Kidney tubule cell (primary cell): ENCODE measurements around the gene PARN.
"Not testable (repeated sequence)": the region's sequence is repeated elsewhere in the genome, so short reads cannot be mapped to it uniquely, and the experiment has no call there.

Experiments used
- DNase-seq: peaks from one replicate; pipeline ENCODE4 v3.0.0-alpha.2; 2018; ENCODE audit warnings: low spot score

The PARN gene

DNA sequence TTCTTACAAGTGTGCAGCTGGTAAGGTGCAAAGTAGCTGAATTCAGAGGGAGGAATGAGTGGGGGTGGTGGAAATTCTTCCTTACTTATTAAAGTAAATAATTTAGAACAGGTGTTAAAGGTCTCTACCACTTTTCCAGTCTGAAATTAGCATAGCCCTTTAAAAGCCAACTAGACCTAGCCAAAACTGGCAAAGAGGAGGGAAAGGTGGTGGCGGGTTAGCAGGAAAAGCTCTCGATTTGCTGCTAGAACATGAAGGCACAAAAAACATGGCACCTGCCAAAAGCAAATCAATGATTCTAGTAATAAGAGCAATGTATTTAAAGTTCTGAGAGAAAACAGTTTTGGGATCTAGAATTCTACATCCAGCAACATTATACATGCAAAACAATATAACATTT, 157.7 kb downstream of the PARN start:
- DNase-seq: no peak

DNA sequence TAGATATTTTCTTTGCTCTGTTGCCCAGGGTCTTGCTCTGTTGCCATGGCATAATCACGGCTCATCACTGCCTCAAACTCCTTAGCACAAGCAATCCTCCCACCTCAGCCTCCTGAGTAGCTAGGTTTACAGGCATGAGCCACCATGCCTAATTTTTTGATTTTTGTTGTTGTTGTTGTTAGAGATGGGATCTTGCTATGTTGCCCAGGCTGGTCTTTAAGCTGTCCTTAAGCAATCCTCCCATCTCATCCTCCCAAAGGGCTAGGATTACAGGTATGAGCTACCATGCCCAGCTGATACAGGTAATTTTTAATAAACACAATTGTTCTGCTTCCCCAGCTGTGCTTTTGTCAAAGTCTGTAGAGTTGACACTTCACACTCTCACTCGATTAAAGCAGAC, 159.3 kb downstream of the PARN start:
- DNase-seq: no peak

DNA sequence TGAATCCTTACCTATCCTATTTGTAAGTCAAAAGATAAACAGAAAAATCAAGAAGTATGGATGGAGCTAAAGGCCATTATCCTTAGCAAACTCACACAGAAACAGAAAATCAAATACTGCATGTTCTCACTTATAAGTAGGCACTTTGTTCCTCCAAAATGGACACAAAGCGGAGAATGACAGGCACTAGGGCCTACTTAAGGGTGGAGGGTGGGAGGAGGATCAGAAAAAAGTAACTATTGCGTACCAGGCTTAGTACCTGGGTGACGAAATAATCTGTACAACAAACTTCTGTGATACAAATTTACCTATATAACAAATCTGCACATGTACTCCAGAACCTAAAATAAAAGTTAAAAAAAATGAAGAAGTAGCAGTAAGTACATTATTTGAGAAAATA, 164.3 kb downstream of the PARN start:
- no peak for DNase-seq

DNA sequence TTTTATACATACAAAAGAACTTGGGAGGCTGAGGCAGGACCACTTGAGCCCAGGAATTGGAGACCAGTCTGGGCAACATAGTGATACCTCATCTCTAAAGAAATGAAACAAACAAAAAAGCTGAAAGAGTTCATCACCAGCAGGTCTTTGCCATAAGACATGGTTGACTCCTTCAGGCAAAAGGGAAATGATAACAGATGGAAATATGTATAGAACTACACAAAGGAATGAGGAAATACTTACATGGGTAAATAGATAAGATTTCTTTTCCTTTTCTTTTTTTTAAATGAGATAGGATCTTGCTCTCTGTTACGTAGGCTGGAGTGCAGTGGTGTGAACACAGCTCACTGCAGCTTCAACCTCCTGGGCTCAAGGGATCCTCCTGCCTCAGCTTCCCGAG, 165.3 kb downstream of the PARN start:
- no peak for DNase-seq

DNA sequence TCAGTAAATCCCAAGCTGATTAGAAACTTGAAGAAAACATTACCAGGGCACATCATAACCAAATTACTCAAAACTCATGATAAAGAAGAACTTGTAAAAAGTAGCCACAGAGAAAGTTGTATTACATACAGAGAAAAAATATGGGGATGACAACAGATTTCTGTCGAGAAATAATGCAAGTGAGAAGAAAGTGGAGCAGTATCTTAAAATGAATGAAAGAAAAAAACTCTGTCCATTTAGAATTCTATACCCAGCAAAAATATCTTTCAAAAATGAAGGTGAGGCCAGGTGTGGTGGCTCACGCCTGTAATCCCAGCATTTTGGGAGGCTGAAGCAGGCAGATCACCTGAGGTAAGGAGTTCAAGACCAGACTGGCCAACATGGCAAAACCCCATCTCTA, 165.9 kb downstream of the PARN start:
- no peak for DNase-seq

DNA sequence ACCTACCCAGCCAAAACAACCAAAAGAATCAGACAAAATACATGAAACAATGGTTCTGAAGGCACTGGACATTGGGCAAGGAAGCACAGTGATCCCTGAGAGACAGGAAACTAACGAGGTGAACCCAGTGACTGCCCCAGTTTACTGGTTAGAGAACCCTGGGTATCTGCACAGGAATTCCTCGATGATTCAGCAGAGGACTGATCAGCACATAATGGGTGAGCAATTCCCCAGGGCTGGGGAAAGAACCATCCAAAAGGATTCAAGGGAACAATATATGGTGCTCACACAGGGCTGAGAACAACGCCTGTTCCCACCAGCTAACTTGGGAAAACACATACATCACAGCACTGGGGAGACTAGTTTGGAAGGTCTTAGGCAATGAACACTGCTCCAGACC, 167.2 kb downstream of the PARN start:
- DNase-seq: peak; percentile 76

DNA sequence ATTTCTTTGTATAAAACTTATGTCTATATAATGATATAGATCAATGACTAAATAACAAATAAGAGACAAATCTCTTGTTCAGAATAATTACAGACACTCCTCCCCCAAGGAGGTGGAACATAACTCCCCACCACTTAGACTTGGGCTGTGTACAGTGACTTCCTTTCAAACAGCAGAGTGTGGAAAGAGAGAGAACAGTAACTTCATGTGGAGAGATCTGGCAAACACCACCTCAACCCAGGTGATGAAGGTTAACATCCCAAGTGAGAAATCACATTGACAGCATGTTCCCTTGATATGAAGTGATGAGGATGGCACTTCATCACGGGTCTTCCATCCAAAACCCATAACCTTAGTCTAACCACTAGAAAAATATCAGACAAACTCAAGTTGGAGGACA, 169.3 kb downstream of the PARN start:
- no peak for DNase-seq

DNA sequence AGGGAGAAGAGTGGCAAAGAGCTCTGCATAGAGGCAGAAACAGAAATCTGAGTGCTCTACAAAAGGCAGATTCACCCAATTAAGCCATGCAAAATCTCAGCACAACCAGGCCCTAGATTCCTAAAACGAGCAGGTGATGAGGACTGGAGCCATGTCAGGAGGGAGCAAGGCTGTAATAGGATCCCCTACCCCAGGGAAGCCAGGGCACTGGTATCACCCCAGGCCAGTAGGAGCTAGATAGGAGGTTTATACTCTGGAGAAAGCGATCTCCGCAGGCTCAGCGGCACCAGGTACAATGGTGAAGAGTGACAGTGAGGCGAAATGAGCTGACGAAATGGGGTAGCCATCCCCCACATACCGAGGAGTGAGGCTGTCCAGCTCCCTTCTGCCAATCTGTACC, 171.5 kb downstream of the PARN start:
- DNase-seq: no peak

DNA sequence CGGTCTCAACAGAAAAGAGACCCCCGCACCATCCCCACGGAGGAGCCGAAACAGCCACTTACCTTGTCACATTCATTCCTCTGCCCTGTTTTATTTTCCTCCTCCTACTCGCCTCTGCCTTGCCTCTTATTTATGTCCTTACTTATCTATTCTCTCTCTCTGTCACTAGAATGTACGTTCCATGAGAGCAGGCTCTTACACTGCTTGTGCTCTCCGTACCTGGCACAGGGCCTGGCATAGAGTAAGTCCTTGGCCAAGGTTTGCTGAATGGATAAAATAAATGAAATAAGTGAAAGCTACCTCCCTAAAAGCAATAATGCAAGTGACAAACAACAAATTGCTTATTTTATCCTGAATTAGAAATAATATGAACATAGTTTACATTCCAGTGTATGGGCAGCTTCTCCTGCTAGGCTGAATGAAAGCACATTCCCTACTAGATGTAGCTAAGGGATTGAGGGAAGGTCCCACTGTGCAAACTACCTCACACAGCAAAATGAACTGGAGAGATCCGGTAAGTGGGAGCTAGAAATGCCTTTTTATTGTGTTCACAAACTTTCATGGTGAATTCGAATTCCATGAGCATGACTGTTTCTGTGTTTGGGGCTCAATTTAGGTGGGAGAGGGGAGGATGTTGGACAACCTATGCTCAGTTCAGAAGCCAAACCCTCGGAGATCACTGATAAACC, 173.1 kb downstream of the PARN start:
- no peak for DNase-seq

DNA sequence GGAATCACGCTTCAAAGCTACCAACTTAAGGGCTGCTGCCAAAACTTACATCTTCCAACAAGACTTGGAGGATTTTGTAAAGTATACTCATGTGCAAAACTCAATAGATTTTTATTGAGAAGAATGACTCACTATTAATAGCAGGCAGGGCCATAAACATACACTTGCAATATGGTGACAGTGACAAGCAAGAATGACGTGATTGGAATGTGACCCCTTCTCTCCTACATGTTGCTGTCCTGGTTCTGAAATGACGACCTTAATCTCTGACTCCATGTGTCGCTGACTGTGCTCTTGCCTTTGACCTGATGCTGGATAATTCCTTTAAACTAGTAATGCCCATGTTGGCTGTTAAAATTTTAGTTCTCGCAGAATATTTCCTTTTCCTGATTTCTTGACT, 174.5 kb downstream of the PARN start:
- DNase-seq: peak; percentile 33

DNA sequence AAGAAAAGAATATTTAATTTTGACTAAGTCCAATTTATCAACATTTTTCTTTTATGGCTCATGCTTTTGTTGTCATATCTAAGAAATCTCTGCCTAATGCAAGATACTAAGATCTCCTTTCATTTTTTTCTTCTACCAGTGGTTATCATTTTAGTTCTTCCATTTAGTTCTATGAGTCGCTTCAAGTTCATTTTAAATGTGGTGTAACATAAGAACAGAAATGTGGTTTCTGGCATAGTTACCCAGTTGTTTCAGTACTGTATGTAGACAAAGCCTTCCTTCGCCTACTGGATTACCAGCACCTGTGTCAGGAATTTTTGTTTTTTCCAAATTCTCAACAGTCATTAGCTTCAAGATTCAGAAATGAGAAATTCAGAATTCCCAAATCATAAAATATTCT, 175.7 kb downstream of the PARN start:
- DNase-seq: no peak

DNA sequence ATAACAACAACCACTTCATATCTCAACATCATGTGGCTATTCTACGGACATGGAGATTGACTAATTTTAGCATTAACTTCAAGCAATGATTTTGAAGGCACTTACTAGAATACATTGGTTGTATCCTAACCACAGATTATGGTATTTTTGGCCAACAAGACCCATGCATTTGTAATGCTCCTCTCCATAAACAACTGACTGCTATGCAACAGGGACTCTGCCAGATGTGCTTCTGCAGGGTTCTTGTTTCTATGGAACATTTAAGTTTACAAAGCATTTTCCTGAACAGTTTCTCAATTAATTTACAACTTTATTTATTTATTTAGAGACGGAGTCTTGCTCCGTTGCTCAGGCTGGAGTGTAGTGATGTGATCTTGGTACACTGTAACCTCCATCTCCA, 178.0 kb downstream of the PARN start:
- DNase-seq: no peak

DNA sequence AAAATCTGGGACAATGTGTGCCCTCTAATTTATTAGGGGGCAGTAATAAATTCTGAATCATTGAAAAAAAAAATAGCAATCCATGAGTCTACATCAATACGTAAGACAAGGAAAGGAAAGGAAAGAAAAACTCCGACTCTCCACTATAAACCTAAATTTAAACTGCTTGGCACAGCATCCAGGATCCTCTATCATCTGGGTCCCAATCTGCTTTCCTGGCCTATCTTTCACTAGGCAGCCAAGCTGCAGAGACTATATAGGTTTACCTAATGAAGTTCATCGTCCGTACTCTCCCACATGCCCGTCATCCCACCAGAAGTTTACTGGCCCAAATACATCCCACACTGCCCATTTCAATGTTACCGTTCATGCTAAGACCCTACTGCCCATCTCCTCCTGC, 179.2 kb downstream of the PARN start:
- DNase-seq: no peak

DNA sequence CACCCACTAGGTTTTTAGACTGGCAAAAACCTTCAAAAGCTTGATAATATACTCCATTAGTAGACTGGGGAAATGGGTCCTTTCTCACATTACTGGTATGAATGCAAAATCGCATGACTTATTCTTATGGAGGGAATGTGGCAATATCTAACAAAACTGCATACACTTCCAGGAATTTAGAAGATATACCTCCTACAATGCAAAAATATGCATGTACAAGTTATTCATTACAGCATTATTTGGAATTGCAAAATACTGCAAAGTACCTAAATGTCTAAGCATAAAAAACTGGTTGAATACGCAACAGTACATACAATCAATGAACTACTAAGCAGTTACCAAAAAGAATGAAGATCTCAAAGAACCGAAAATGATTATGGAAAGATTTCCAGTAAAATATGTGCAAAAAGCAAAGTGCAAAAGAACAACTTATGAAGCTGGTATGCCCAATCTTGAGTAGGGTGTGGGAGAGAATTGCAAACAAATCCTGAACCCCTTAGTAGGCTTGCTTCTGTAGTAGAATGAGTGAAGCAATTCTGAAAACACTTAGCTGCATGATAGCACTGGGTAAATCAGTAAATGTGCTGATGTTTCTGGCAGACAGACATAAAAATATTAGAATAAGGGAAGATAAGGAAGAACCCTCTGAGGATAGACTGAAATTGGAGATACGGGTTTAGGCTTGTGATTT, 180.1 kb downstream of the PARN start:
- peak; percentile 5 for DNase-seq

DNA sequence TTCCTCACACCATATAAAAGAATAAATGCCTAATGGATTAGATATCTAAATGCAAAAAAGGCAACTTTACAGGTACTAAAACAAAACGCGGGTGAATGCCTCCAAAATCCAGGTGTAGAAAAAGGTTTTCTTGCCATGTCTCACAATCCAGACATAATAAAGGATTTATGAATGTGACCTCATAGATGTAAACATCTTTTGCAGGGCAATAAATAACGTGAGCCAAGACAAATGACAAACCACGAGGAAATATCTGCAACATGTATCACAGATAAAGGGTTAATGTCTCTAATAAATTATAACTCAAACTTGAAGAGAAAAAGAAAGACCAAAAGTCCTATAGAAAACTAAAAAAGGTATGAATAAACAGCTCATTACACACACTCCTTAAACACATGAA, 180.7 kb downstream of the PARN start:
- no peak for DNase-seq

DNA sequence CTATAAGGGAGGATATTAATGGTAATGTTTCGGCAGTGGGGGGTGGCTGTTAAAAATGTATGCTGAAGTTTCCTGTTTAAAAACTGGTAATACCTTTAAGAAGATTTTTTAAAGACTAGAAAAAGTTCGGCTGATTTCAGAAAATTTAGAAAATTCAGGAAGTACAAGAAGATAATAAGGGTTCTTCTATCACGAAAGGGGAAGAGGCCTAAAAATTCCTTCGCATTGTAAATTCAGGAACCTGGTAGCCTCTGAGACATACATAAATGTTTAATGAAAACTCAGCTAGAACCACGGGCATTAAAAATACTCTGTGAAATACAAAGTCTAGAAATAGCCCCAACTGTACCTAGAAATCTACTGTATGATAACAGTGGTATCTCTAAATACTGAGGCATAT, 181.2 kb downstream of the PARN start:
- DNase-seq: no peak

DNA sequence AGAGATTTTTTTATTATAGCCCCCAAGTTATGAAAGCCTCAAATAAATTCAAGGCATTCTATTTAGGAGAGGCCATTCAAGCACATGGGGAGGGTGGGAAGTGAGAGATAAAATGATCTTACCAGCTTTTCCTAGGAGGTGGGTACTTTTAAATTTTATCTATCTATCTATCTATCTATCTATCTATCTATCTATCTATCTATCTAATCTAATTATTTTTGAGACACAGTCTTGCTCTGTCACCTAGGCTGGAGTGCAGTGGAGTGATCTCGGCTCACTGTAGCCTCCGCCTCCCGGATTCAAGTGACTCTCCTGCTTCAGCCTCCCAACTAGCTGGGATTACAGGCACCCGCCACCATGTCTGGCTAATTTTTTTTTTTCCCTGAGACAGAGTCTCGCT, 182.3 kb downstream of the PARN start:
- DNase-seq: no peak

DNA sequence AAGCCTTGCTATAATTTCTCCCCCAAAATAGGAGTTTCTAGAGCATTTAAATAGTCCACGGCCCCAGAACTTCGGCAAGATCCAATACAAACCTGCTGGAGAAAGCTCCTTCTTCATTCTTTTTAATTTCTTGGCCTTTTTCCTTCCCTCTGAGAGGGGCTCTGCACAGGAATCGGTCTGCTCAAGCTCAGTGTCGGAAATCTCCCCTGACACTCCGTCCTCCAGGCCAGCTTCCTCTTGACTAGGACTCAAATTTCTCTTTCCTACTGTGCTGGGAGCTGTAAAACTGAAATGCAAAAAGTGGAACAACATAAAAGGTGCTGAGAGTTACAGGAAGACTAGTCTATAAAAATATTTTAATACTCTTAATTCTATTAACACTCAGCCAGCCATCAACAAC, 183.3 kb downstream of the PARN start:
- no peak for DNase-seq

DNA sequence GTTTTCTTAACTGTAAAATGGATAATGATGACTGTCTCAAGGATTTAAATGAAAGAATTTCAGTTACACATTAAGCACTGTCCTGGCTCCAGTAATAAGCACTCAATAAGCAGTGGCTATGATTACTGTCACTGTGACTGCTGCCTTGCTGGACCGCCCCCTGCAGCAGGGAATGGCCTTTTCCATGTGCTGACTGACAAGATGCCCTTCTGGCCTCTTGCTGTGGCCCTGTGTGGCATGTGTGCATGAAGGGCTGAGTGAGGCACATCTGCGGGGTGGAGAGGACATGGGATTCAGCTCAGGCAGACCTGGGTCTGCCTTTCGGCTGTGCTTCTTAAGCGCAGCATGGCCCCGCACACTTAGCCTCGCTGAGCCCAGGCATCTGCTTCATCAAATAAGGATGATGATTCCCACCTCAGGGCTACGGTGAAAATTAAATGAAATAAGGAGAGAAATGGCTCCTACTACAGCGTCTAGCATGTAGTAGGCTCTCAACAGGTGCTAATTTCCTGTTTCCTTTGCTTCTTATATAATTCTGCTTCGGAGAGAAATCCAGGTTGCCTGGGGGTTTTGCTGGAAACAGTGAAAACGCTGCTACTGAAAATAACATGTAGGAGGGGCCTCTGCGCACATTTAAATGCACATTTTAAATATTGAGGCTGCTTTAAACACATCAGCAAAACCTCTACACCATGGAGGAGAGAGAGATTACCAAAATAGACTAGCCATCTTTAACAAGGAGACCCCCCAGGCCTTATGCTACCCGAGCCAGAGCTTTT, 183.9 kb downstream of the PARN start:
- no peak for DNase-seq

DNA sequence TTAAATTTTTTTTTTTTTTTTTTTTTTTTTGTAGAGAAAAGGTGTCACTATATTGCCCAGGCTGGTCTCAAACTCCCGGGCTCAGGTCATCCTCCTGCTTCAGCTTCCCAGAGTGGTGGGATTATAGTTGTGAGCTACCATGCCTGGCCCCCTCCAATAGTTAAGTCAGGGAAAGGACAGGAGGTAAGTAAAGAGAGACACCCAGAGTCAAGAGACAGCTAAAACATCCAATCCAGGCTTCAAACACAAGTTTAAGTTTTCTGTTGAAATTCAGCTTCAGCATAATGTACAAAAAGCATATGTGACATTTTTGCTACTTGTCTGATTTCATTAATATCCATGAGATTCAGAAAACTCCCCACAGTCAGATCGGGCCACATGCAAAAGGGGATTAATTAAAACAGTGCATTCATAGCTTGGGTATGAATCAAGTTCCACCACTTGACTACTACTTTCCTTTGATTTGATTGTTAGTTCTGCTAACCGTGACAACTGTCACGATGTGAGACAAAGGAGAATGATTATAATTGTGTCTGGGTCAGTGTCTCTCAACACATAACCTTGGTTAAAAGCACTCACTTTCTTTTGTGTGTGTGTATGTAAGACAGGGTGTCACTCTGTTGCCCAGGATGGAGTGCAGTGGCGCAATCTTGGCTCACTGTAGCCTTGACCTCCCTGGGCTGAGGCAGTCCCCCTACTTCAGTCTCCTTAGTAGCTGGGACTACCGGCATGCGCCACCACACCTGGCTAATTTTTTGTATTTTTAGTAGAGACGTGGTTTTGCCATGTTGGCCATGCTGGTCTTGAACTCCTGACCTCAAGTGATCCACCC, 184.9 kb downstream of the PARN start:
- DNase-seq: no peak

DNA sequence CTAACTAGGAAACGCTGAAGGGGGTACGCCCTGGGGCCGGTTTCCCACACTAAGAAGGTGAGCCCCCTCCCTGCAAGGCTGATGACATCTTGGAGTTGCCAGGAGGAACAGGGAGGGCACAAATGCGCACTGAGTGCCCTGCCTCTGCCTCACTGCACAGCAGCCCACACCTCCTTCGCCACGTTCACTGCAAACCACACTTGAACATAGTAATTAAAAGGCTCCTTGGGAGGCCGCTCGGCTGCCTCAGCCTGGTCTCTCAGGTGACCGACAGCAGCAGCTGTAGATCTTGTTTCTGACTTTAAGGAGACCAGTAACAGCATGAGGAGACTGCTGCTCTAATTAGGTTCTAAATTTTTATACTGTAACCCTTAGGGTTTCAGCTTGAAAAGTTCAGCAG, 188.5 kb downstream of the PARN start:
- not testable (repeated sequence) for DNase-seq

DNA sequence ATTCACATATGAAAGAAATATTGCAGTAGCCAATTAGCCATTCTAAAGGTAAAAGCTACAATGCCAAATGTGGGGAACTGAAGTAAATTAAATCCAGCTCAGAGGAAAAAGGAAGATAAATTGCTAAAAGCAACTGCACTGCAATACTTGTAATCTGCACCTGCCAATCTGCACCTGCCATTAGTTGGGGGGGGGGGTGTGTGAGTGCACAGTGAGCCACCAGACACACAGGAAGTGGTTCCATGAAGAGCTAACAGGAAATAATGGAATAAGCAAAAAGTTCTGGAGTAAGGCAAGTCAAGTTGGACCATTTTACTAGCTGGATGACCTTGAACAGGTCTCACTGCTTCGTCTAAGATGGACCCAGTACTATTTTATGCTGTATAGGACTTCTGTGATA, 191.8 kb downstream of the PARN start:
- no peak for DNase-seq
